ENCODE measurements around the gene TF. TPM values are rescaled to one million over a fixed set of nuclear protein-coding genes. Genes with fewer than 3 reads are reported as not detected.

TF gene
- total RNA-seq, 1 donor from 2014 or later: 0.34 TPM

DNA sequence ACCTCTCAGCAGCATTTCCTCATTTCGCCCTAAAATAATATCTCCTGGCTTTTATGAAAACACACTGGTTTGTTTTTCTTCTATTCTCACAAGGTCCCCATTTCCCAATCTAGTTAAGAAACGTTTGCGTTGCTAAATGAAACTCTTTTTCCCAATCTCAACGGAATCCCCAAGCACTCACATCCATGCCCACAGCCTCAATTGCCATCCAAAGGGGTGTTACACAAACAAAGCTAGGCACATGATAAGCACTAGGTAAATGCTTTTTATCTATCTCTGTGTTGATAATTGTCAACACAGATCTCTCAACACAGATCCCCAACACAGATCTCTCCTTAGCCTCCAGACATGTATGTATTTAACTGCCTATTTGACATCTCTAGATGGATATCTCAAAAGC, 35.2 kb upstream of the TF start:
- Histone ChIP-seq H4K20me1 (ENCODE audit: insufficient read depth, low read length) (no peaks in the 10 kb centered on the region), H3K27ac (ENCODE audit: low read depth, low read length) (no peak overlapping the region), H3K9me3 (ENCODE audit: insufficient read depth, low read depth, low read length) (no peaks in the 10 kb centered on the region), H3K36me3 (ENCODE audit: insufficient read depth, low read length) (no peaks in the 10 kb centered on the region), H3K27me3 (ENCODE audit: insufficient read depth, low read length) (peaks cover 9% of the 10 kb centered on the region), H3K9ac (ENCODE audit: low read length) (no peak overlapping the region), H3K4me3 (ENCODE audit: insufficient read depth, low read depth, low read length) (no peak overlapping the region), H3K4me2 (ENCODE audit: low read length) (no peak overlapping the region), H3K4me1 (ENCODE audit: insufficient read depth, low read length) (no peaks in the 10 kb centered on the region), H2AFZ (ENCODE audit: low read depth, low read length) (no peak overlapping the region), H3K79me2 (ENCODE audit: insufficient read depth, low read length) (no peaks in the 10 kb centered on the region)
- H3K9me3 Mint-ChIP-seq (ENCODE audit: unreplicated experiment): peaks cover 2% of the 10 kb centered on the region
- no peak overlapping the region for H3K27ac Mint-ChIP-seq (ENCODE audit: unreplicated experiment)
- peaks cover 51% of the 10 kb centered on the region for H3K27me3 Mint-ChIP-seq (ENCODE audit: low read depth, unreplicated experiment)
- no peaks in the 10 kb centered on the region for H3K4me1 Mint-ChIP-seq (ENCODE audit: low read depth, unreplicated experiment)
- TF ChIP-seq, protein P1, sequence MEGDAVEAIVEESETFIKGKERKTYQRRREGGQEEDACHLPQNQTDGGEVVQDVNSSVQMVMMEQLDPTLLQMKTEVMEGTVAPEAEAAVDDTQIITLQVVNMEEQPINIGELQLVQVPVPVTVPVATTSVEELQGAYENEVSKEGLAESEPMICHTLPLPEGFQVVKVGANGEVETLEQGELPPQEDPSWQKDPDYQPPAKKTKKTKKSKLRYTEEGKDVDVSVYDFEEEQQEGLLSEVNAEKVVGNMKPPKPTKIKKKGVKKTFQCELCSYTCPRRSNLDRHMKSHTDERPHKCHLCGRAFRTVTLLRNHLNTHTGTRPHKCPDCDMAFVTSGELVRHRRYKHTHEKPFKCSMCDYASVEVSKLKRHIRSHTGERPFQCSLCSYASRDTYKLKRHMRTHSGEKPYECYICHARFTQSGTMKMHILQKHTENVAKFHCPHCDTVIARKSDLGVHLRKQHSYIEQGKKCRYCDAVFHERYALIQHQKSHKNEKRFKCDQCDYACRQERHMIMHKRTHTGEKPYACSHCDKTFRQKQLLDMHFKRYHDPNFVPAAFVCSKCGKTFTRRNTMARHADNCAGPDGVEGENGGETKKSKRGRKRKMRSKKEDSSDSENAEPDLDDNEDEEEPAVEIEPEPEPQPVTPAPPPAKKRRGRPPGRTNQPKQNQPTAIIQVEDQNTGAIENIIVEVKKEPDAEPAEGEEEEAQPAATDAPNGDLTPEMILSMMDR (IDR thresholded peaks at IDR 0.05; ENCODE audit: insufficient read depth, low read depth, low read length): no peak
- no peak for TF ChIP-seq EZH2 (IDR thresholded peaks at IDR 0.05; ENCODE audit: insufficient read depth, low read length)
- H3K36me3 Mint-ChIP-seq (ENCODE audit: low read depth, unreplicated experiment): no peaks in the 10 kb centered on the region
- FAIRE-seq: no peak
- no peak for DNase-seq (ENCODE audit: low read depth)
- H3K4me3 Mint-ChIP-seq (ENCODE audit: unreplicated experiment): no peak overlapping the region

DNA sequence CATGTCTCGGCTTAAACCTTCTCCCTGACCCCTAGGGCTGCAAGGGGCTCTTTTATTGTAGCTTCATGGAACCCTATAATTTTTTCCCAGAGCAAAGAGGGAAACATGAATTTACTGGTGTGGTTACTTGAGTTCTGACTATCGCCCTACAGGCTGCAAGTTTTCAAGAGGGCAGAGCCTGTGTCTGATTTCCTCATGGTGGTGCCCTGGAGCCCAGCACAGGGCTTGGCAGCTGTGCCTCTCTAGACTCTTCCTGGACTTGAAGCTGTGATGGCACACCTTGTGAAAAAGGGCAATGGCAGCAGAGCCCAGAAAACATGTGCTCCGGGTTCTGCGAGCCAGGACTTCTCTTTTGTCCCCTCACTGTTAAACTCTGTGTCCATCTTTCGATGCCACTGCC, 34.2 kb upstream of the TF start:
- no peaks in the 10 kb centered on the region for H3K4me1 Mint-ChIP-seq (ENCODE audit: low read depth, unreplicated experiment)
- peaks cover 41% of the 10 kb centered on the region for H3K27me3 Mint-ChIP-seq (ENCODE audit: low read depth, unreplicated experiment)
- no peaks in the 10 kb centered on the region for H3K9me3 ChIP-seq (ENCODE audit: insufficient read depth, low read depth, low read length)
- no peak overlapping the region for H3K4me3 ChIP-seq (ENCODE audit: insufficient read depth, low read depth, low read length)
- H3K36me3 ChIP-seq (ENCODE audit: insufficient read depth, low read length): no peaks in the 10 kb centered on the region
- no peak for TF ChIP-seq EZH2 (IDR thresholded peaks at IDR 0.05; ENCODE audit: insufficient read depth, low read length)
- TF ChIP-seq, protein P1 (IDR thresholded peaks at IDR 0.05; ENCODE audit: insufficient read depth, low read depth, low read length): no peak
- H3K27me3 ChIP-seq (ENCODE audit: insufficient read depth, low read length): peaks cover 12% of the 10 kb centered on the region
- peaks cover 2% of the 10 kb centered on the region for H3K9me3 Mint-ChIP-seq (ENCODE audit: unreplicated experiment)
- no peaks in the 10 kb centered on the region for H3K36me3 Mint-ChIP-seq (ENCODE audit: low read depth, unreplicated experiment)
- no peak overlapping the region for H3K27ac ChIP-seq (ENCODE audit: low read depth, low read length)
- no peaks in the 10 kb centered on the region for H3K4me1 ChIP-seq (ENCODE audit: insufficient read depth, low read length)
- no peak overlapping the region for H3K4me3 Mint-ChIP-seq (ENCODE audit: unreplicated experiment)
- no peaks in the 10 kb centered on the region for H3K79me2 ChIP-seq (ENCODE audit: insufficient read depth, low read length)
- H3K27ac Mint-ChIP-seq (ENCODE audit: unreplicated experiment): no peak overlapping the region
- H4K20me1 ChIP-seq (ENCODE audit: insufficient read depth, low read length): no peaks in the 10 kb centered on the region
- no peak overlapping the region for H2AFZ ChIP-seq (ENCODE audit: low read depth, low read length)
- DNase-seq (ENCODE audit: low read depth) (no peak), FAIRE-seq (no peak)
- no peak overlapping the region for H3K9ac ChIP-seq (ENCODE audit: low read length)
- H3K4me2 ChIP-seq (ENCODE audit: low read length): no peak overlapping the region

DNA sequence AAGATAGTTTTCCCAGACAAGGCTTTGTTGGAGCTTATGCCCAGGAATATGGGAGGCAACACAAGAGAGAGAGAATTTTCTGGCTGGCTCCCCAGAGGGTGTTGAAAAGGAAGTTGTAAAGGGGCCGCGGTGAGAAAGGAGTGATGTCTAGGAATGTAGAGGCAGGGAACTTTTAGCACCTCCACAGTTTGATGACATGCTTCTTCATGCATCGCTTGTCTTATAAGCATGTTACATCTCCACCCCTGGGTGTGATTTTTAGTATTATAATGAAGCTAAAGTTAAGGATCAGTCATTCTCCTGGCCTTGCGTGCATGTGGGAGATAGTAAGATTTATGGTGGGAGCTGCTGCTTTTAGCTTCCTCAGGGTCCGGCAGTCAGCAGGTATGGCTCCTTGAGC, 32.8 kb upstream of the TF start:
- H3K27ac ChIP-seq (ENCODE audit: low read depth, low read length): no peak overlapping the region
- no peak overlapping the region for H3K4me3 ChIP-seq (ENCODE audit: insufficient read depth, low read depth, low read length)
- H3K79me2 ChIP-seq (ENCODE audit: insufficient read depth, low read length): no peaks in the 10 kb centered on the region
- no peaks in the 10 kb centered on the region for H3K36me3 Mint-ChIP-seq (ENCODE audit: low read depth, unreplicated experiment)
- no peak overlapping the region for H3K9ac ChIP-seq (ENCODE audit: low read length)
- H4K20me1 ChIP-seq (ENCODE audit: insufficient read depth, low read length): no peaks in the 10 kb centered on the region
- no peak overlapping the region for H2AFZ ChIP-seq (ENCODE audit: low read depth, low read length)
- no peaks in the 10 kb centered on the region for H3K4me1 ChIP-seq (ENCODE audit: insufficient read depth, low read length)
- H3K4me2 ChIP-seq (ENCODE audit: low read length): no peak overlapping the region
- peaks cover 3% of the 10 kb centered on the region for H3K9me3 ChIP-seq (ENCODE audit: insufficient read depth, low read depth, low read length)
- DNase-seq (ENCODE audit: low read depth) (no peak), FAIRE-seq (no peak)
- no peaks in the 10 kb centered on the region for H3K4me1 Mint-ChIP-seq (ENCODE audit: low read depth, unreplicated experiment)
- H3K27ac Mint-ChIP-seq (ENCODE audit: unreplicated experiment): no peak overlapping the region
- H3K9me3 Mint-ChIP-seq (ENCODE audit: unreplicated experiment): peaks cover 2% of the 10 kb centered on the region
- TF ChIP-seq, protein P1 (IDR thresholded peaks at IDR 0.05; ENCODE audit: insufficient read depth, low read depth, low read length): no peak
- TF ChIP-seq EZH2 (IDR thresholded peaks at IDR 0.05; ENCODE audit: insufficient read depth, low read length): no peak
- H3K27me3 Mint-ChIP-seq (ENCODE audit: low read depth, unreplicated experiment): peaks cover 34% of the 10 kb centered on the region
- H3K27me3 ChIP-seq (ENCODE audit: insufficient read depth, low read length): peaks cover 9% of the 10 kb centered on the region
- no peaks in the 10 kb centered on the region for H3K36me3 ChIP-seq (ENCODE audit: insufficient read depth, low read length)
- no peak overlapping the region for H3K4me3 Mint-ChIP-seq (ENCODE audit: unreplicated experiment)

Data from astrocyte (in vitro differentiated cells and primary cell).